GM18511 (cell line): Measurements from ENCODE around the gene DNASE2B.
A peak's percentile ranks its signal among the peaks of the same experiment; 100 is the strongest.

Experiments
- ATAC-seq: cut with Tn5 transposase; IDR thresholded peaks from one replicate; pipeline ENCODE4 v1.9.1; 2021; ENCODE audit warnings: mild to moderate bottlenecking, moderate library complexity; ENCODE audit not compliant: unreplicated experiment

DNASE2B gene

GRCh38 chr1:84410328-84411095 lies 12.2 kb downstream of the DNASE2B start:
- ATAC-seq = no peak

- ATAC-seq = no peak
These were observed 14.1 kb downstream of the DNASE2B start for GRCh38 chr1:84412316-84412942.

- no peak for ATAC-seq
These were observed 17.1 kb downstream of the DNASE2B start for GRCh38 chr1:84415396-84415795.

GRCh38 chr1:84422909-84423308 lies 24.6 kb downstream of the DNASE2B start:
- no peak for ATAC-seq

- no peak for ATAC-seq
These were observed 26.3 kb downstream of the DNASE2B start for GRCh38 chr1:84424513-84425149.

GRCh38 chr1:84425150-84425896 lies 27.0 kb downstream of the DNASE2B start:
- ATAC-seq = no peak

- no peak for ATAC-seq
These were observed 28.1 kb downstream of the DNASE2B start for GRCh38 chr1:84426376-84426775.

- ATAC-seq = no peak
These were observed 29.2 kb downstream of the DNASE2B start for GRCh38 chr1:84427250-84428188.

GRCh38 chr1:84428235-84428634 lies 30.0 kb downstream of the DNASE2B start:
- no peak for ATAC-seq

GRCh38 chr1:84429231-84429630 lies 30.9 kb downstream of the DNASE2B start:
- no peak for ATAC-seq

GRCh38 chr1:84430546-84430945 lies 32.3 kb downstream of the DNASE2B start:
- ATAC-seq = no peak

GRCh38 chr1:84433258-84434080 lies 35.2 kb downstream of the DNASE2B start:
- ATAC-seq = peak; percentile 51

GRCh38 chr1:84434081-84434769 lies 35.9 kb downstream of the DNASE2B start:
- no peak for ATAC-seq

- peak; percentile 59 for ATAC-seq
These were observed 36.7 kb downstream of the DNASE2B start for GRCh38 chr1:84434801-84435549.

- ATAC-seq = peak; percentile 43
These were observed 38.8 kb downstream of the DNASE2B start for GRCh38 chr1:84436876-84437655.

GRCh38 chr1:84442256-84442655 lies 44.0 kb downstream of the DNASE2B start:
- ATAC-seq = peak; percentile 99
